HCT116 (cell line): ENCODE results near the gene MACF1.

Experiments
- ATF3 ChIP-seq: IDR thresholded peaks from 2 replicates; pipeline ENCODE4 v1.6.1; 2012
- CEBPB ChIP-seq: IDR thresholded peaks from 2 replicates; pipeline ENCODE4 v1.6.1; 2012; ENCODE audit warnings: low read depth
- CTCF ChIP-seq, 3 experiments: fragments of 200-600 bp in 1 of 3; sonication (generic) in 1 of 3; IDR thresholded peaks in 2 of 3; conservative IDR thresholded peaks in 1 of 3; 2 replicates each; pipeline ENCODE4 v1.5.1; 2012 to 2017; ENCODE audit warnings: low read depth in 2 of 3, low read length in 2 of 3, antibody characterized with exemption in 1 of 3, borderline replicate concordance in 1 of 3, control low read depth in 1 of 3, mild to moderate bottlenecking in 1 of 3, mixed read lengths in 1 of 3, mixed run types in 1 of 3, moderate library complexity in 1 of 3; ENCODE audit not compliant: insufficient read depth in 1 of 3
- EZH2 ChIP-seq: fragments of 200-600 bp; sonication (generic); IDR thresholded peaks from 2 replicates; pipeline ENCODE4 v1.6.1; 2017; ENCODE audit warnings: antibody characterized with exemption, mixed run types
- EZH2phosphoT487 ChIP-seq: fragments of 200-600 bp; IDR thresholded peaks from 2 replicates; pipeline ENCODE4 v1.6.1; 2018; ENCODE audit warnings: antibody characterized with exemption, borderline replicate concordance
- MAX ChIP-seq: IDR thresholded peaks from 2 replicates; pipeline ENCODE4 v1.6.1; 2012
- POLR2A ChIP-seq: IDR thresholded peaks from 2 replicates; pipeline ENCODE4 v1.7.0; 2011; ENCODE audit warnings: borderline replicate concordance; ENCODE audit not compliant: insufficient read depth, insufficient read length; ENCODE audit errors: extremely low read depth
- POLR2AphosphoS5 ChIP-seq: IDR thresholded peaks from 2 replicates; pipeline ENCODE4 v1.6.1; 2011; ENCODE audit warnings: mild to moderate bottlenecking, low read depth, low read length, moderate library complexity
- RAD21 ChIP-seq: IDR thresholded peaks from 2 replicates; pipeline ENCODE4 v1.6.1; 2012; ENCODE audit warnings: low read depth, mild to moderate bottlenecking
- REST ChIP-seq: IDR thresholded peaks from 2 replicates; pipeline ENCODE4 v1.6.1; 2012; ENCODE audit warnings: low read depth
- ZBTB33 ChIP-seq: IDR thresholded peaks from 2 replicates; pipeline ENCODE4 v1.6.1; 2011; ENCODE audit warnings: mild to moderate bottlenecking, low read length, moderate library complexity; ENCODE audit not compliant: insufficient replicate concordance; ENCODE audit errors: extremely low read depth
- ZNF274 ChIP-seq: fragments of 200-500 bp; sonication (Bioruptor generic); IDR thresholded peaks from 2 replicates; pipeline ENCODE4 v1.6.1; 2014; ENCODE audit warnings: mild to moderate bottlenecking, low read depth, low read length, inconsistent platforms

GRCh38 chr1:39501666-39502065 lies 297.2 kb downstream of the MACF1 start:
- no peak for TF ChIP-seq CEBPB
- TF ChIP-seq CTCF (IDR thresholded peaks at IDR 0.05 in 2 of 3, conservative IDR thresholded peaks at IDR 0.05 in 1 of 3; ENCODE audit: borderline replicate concordance in 1 of 3, insufficient read depth in 1 of 3, low read depth in 2 of 3, low read length in 2 of 3), result no peak
- TF ChIP-seq REST, result no peak
- no peak for TF ChIP-seq EZH2phosphoT487
- TF ChIP-seq RAD21, result no peak
- no peak for TF ChIP-seq ZNF274
- TF ChIP-seq ZBTB33, result no peak
- no peak for TF ChIP-seq POLR2A
- no peak for TF ChIP-seq ATF3
- no peak for TF ChIP-seq EZH2
- no peak for TF ChIP-seq MAX
- no peak for TF ChIP-seq POLR2AphosphoS5
